ENCODE results near the gene PTPN20.

Gene PTPN20

GRCh38 chr10:47023237-47024045, 112.2 kb downstream of the PTPN20 start:
- TF ChIP-seq, protein P1, sequence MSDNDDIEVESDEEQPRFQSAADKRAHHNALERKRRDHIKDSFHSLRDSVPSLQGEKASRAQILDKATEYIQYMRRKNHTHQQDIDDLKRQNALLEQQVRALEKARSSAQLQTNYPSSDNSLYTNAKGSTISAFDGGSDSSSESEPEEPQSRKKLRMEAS (IDR thresholded peaks at IDR 0.05): no peak
- no peak for TF ChIP-seq ZBTB7A (IDR thresholded peaks at IDR 0.05; ENCODE audit: low read depth)
- TF ChIP-seq TEAD4 (IDR thresholded peaks at IDR 0.05): no peak
- TF ChIP-seq RAD21 (IDR thresholded peaks at IDR 0.05; ENCODE audit: low read depth): no peak
- TF ChIP-seq EGR1 (IDR thresholded peaks at IDR 0.05): no peak
- no peak for TF ChIP-seq CEBPB (IDR thresholded peaks at IDR 0.05)
- TF ChIP-seq, protein P2, sequence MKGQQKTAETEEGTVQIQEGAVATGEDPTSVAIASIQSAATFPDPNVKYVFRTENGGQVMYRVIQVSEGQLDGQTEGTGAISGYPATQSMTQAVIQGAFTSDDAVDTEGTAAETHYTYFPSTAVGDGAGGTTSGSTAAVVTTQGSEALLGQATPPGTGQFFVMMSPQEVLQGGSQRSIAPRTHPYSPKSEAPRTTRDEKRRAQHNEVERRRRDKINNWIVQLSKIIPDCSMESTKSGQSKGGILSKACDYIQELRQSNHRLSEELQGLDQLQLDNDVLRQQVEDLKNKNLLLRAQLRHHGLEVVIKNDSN (IDR thresholded peaks at IDR 0.05): no peak
- no peak for TF ChIP-seq TCF12 (IDR thresholded peaks at IDR 0.05; ENCODE audit: low read depth)
- TF ChIP-seq YY1 (IDR thresholded peaks at IDR 0.05; ENCODE audit: low read depth): no peak
- no peak for TF ChIP-seq CREB1 (IDR thresholded peaks at IDR 0.05; ENCODE audit: low read depth)
- TF ChIP-seq NFIC (IDR thresholded peaks at IDR 0.05): no peak
- no peak for TF ChIP-seq REST (IDR thresholded peaks at IDR 0.05; ENCODE audit: low read depth)
- no peak for TF ChIP-seq EP300 (IDR thresholded peaks at IDR 0.05; ENCODE audit: borderline replicate concordance)
- TF ChIP-seq FOXM1 (IDR thresholded peaks at IDR 0.05; ENCODE audit: borderline replicate concordance, low read depth): no peak
- TF ChIP-seq TAF1 (IDR thresholded peaks at IDR 0.05; ENCODE audit: low read depth): no peak

- TF ChIP-seq NFIC (IDR thresholded peaks at IDR 0.05): no peak
- TF ChIP-seq, protein P1 (IDR thresholded peaks at IDR 0.05): no peak
- no peak for TF ChIP-seq TEAD4 (IDR thresholded peaks at IDR 0.05)
- TF ChIP-seq, protein P2 (IDR thresholded peaks at IDR 0.05): no peak
- no peak for TF ChIP-seq EGR1 (IDR thresholded peaks at IDR 0.05)
- no peak for TF ChIP-seq REST (IDR thresholded peaks at IDR 0.05; ENCODE audit: low read depth)
- TF ChIP-seq ZBTB7A (IDR thresholded peaks at IDR 0.05; ENCODE audit: low read depth): no peak
- TF ChIP-seq CREB1 (IDR thresholded peaks at IDR 0.05; ENCODE audit: low read depth): no peak
- no peak for TF ChIP-seq CEBPB (IDR thresholded peaks at IDR 0.05)
- no peak for TF ChIP-seq FOXM1 (IDR thresholded peaks at IDR 0.05; ENCODE audit: borderline replicate concordance, low read depth)
- TF ChIP-seq YY1 (IDR thresholded peaks at IDR 0.05; ENCODE audit: low read depth): no peak
- TF ChIP-seq TCF12 (IDR thresholded peaks at IDR 0.05; ENCODE audit: low read depth): no peak
- no peak for TF ChIP-seq RAD21 (IDR thresholded peaks at IDR 0.05; ENCODE audit: low read depth)
- no peak for TF ChIP-seq TAF1 (IDR thresholded peaks at IDR 0.05; ENCODE audit: low read depth)
- no peak for TF ChIP-seq EP300 (IDR thresholded peaks at IDR 0.05; ENCODE audit: borderline replicate concordance)
Measured at GRCh38 chr10:47024046-47024322, 112.8 kb downstream of the PTPN20 start.

- TF ChIP-seq YY1 (IDR thresholded peaks at IDR 0.05; ENCODE audit: low read depth) (no peak), RAD21 (IDR thresholded peaks at IDR 0.05; ENCODE audit: low read depth) (peak; percentile 85), CREB1 (IDR thresholded peaks at IDR 0.05; ENCODE audit: low read depth) (no peak)
Measured at GRCh38 chr10:47024399-47025252, 113.4 kb downstream of the PTPN20 start.

- TF ChIP-seq NFIC (IDR thresholded peaks at IDR 0.05) (no peak), EP300 (IDR thresholded peaks at IDR 0.05; ENCODE audit: borderline replicate concordance) (no peak), YY1 (IDR thresholded peaks at IDR 0.05; ENCODE audit: low read depth) (no peak), CEBPB (IDR thresholded peaks at IDR 0.05) (no peak), TAF1 (IDR thresholded peaks at IDR 0.05; ENCODE audit: low read depth) (no peak), ZBTB7A (IDR thresholded peaks at IDR 0.05; ENCODE audit: low read depth) (no peak)
- TF ChIP-seq, protein P1 (IDR thresholded peaks at IDR 0.05): no peak
- TF ChIP-seq, protein P2 (IDR thresholded peaks at IDR 0.05): no peak
Measured at GRCh38 chr10:47025253-47025539, 114.0 kb downstream of the PTPN20 start.

Measured in Ishikawa (cell line).